ENCODE results near the gene SYT17. TPM values are rescaled to one million over a fixed set of nuclear protein-coding genes. Genes with fewer than 3 reads are reported as not detected.

SYT17 gene
- total RNA-seq, 6 experiments from 2014 or later = not detected

DNA sequence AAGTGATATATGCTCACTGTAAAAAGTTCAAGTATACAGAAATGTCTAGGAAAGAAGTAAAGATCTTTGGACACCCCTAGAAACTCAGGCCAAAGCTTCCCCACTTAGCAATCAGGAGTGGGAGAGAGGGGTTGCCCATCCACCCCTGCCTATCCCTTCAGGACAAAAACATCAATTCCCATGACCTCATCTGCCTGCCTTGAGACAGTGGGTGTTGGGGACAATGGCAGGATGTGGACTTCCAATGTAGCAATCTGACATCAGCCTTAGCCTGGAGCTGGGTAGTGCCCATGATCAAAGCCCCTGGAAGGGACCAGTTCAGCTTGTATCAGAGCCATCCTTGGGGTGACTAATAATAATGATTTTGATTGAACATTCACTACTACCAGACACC is 36.2 kb upstream of the SYT17 start:
- Mint-ChIP-seq H3K4me1 (ENCODE audit: low read depth) (peaks cover 44% of the 10 kb centered on the region), H3K4me3 (no peak overlapping the region; the same call in 1 of the 2 replicates), H3K27ac (peak overlapping the region; percentile 96), H3K27me3 (ENCODE audit: insufficient read depth) (no peaks in the 10 kb centered on the region), H3K9me3 (no peaks in the 10 kb centered on the region), H3K36me3 (ENCODE audit: low read depth) (no peaks in the 10 kb centered on the region)
- DNase-seq = no peak
- TF ChIP-seq, protein P1, sequence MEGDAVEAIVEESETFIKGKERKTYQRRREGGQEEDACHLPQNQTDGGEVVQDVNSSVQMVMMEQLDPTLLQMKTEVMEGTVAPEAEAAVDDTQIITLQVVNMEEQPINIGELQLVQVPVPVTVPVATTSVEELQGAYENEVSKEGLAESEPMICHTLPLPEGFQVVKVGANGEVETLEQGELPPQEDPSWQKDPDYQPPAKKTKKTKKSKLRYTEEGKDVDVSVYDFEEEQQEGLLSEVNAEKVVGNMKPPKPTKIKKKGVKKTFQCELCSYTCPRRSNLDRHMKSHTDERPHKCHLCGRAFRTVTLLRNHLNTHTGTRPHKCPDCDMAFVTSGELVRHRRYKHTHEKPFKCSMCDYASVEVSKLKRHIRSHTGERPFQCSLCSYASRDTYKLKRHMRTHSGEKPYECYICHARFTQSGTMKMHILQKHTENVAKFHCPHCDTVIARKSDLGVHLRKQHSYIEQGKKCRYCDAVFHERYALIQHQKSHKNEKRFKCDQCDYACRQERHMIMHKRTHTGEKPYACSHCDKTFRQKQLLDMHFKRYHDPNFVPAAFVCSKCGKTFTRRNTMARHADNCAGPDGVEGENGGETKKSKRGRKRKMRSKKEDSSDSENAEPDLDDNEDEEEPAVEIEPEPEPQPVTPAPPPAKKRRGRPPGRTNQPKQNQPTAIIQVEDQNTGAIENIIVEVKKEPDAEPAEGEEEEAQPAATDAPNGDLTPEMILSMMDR (IDR thresholded peaks at IDR 0.05) = no peak

DNA sequence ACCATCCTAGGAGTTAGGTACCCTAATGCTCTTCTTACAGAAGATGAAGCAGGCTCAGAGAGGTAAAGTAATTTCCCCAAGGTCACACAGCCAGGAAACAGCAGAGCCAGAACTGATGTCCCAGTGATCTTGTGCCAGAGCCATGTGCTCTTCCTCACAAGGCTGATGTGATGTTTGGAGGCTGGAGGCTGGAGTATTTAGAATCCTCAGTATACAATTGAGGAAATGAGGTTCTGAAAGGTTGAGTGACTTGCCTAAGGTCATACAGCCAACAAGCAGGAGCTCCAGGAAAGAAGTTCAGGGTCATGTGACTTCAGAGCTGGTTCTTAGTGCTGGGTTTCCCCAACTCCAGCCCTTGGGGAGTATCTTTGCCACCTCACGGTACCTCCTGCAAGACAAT is 35.8 kb upstream of the SYT17 start:
- Mint-ChIP-seq H3K27me3 (ENCODE audit: insufficient read depth) (no peaks in the 10 kb centered on the region), H3K36me3 (ENCODE audit: low read depth) (no peaks in the 10 kb centered on the region), H3K27ac (peak overlapping the region; percentile 96), H3K9me3 (no peaks in the 10 kb centered on the region), H3K4me3 (no peak overlapping the region), H3K4me1 (ENCODE audit: low read depth) (peaks cover 48% of the 10 kb centered on the region)
- DNase-seq = no peak
- TF ChIP-seq, protein P1 (IDR thresholded peaks at IDR 0.05) = no peak

DNA sequence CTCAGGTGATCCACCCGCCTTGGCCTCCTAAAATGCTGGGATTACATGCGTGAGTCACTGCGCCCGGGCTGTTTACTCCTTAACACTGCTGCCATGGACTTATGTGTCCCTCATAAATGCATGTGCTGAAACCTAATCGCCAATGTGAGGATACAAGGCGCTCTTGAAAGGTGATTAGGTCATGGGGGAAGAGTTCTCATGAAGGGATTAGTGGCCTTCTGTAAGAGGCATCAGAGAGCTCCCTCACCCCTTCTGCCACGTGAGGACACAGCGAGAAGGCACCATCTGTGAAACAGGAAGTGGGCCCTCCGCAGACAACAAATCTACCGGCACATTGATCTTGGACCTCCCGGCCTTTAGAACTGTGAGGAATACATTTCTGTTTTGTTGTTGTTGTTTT is 35.1 kb upstream of the SYT17 start:
- Mint-ChIP-seq H3K27ac (no peak overlapping the region), H3K9me3 (no peaks in the 10 kb centered on the region), H3K4me1 (ENCODE audit: low read depth) (peaks cover 53% of the 10 kb centered on the region), H3K36me3 (ENCODE audit: low read depth) (no peaks in the 10 kb centered on the region), H3K27me3 (ENCODE audit: insufficient read depth) (no peaks in the 10 kb centered on the region), H3K4me3 (no peak overlapping the region)
- no peak for DNase-seq
- TF ChIP-seq, protein P1 (IDR thresholded peaks at IDR 0.05) = no peak

DNA sequence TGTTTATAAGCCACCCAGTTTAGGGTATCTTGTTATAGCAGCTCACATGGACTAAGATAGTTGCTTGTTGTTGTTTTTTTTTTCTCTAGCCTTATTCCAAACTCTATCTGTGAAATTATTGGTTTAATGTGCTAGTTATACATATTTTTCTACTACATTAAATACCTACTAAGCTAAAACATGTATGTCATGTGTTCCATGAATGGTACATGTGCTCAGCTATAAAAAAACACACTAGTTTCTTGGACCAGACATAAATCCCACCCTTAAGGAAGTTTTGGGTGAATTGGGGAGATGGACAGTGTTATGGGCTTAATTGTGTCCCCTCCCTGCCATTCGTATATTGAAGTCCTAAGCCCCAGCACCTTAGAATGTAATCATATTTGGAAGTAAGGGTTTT is 34.4 kb upstream of the SYT17 start:
- no peaks in the 10 kb centered on the region for H3K9me3 Mint-ChIP-seq
- TF ChIP-seq, protein P1 (IDR thresholded peaks at IDR 0.05) = no peak
- H3K4me1 Mint-ChIP-seq (ENCODE audit: low read depth) = peaks cover 58% of the 10 kb centered on the region
- no peaks in the 10 kb centered on the region for H3K27me3 Mint-ChIP-seq (ENCODE audit: insufficient read depth)
- H3K27ac Mint-ChIP-seq = no peak overlapping the region
- no peak for DNase-seq
- no peak overlapping the region for H3K4me3 Mint-ChIP-seq
- H3K36me3 Mint-ChIP-seq (ENCODE audit: low read depth) = no peaks in the 10 kb centered on the region

DNA sequence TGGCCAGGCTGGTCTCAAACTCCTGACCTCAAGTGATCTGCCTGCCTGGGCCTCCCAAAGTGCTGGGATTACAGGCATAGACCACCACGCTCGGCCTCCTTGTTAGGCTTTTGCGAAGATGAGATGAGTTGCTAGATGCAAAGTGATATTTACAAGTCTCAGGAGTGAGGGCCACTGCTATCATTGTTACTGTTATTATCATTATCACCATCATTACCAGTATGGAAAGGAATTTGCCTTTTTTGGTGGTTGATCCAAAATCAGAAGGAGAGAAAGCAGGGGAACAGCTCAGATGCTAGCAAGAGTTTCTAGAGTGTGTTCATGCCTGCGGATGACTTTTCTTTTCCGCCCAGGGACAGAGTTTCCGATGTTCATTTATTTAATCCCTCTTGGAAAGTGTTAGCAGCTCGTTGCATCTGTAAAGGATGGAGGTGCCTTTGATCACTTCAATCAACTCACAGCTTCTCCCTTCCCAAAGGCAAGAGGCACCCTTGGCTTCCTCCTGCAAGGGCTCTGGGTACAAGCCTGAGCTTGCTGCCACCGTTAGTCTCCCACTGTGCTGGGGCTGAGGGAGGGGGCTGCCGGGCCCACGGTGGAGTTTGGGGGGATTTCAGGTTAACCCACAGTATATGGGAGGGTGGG is 32.7 kb upstream of the SYT17 start:
- H3K27me3 Mint-ChIP-seq (ENCODE audit: insufficient read depth) = no peaks in the 10 kb centered on the region
- DNase-seq = no peak
- H3K4me1 Mint-ChIP-seq (ENCODE audit: low read depth) = peaks cover 62% of the 10 kb centered on the region
- no peak overlapping the region for H3K4me3 Mint-ChIP-seq
- no peaks in the 10 kb centered on the region for H3K36me3 Mint-ChIP-seq (ENCODE audit: low read depth)
- TF ChIP-seq, protein P1 (IDR thresholded peaks at IDR 0.05) = no peak
- no peaks in the 10 kb centered on the region for H3K9me3 Mint-ChIP-seq
- no peak overlapping the region for H3K27ac Mint-ChIP-seq
